GM23248 (cell line): Measurements from ENCODE around the gene TMEM178B. TPM values are rescaled to one million over a fixed set of nuclear protein-coding genes. Genes with fewer than 3 reads are reported as not detected.

ENCODE experiments used
- DNase-seq: peaks from one replicate; pipeline ENCODE4 v3.0.0-alpha.2; 2015
- H2AFZ ChIP-seq: fragments of 200-600 bp; sonication (generic); 2 replicates; pipeline ENCODE4 v1.6.1; 2016; ENCODE audit warnings: antibody characterized with exemption
- H3F3A ChIP-seq: fragments of 200-600 bp; sonication (generic); 2 replicates; pipeline ENCODE4 v1.6.1; 2016; ENCODE audit warnings: mild to moderate bottlenecking, antibody characterized with exemption, mixed run types; ENCODE audit not compliant: insufficient read depth
- H3K27ac ChIP-seq: fragments of 200-600 bp; sonication (generic); 2 replicates; pipeline ENCODE4 v1.5.1; 2016; ENCODE audit warnings: mild to moderate bottlenecking
- H3K27me3 ChIP-seq: fragments of 200-600 bp; sonication (generic); replicated peaks from 2 replicates; pipeline ENCODE4 v1.6.1; 2016; ENCODE audit warnings: mild to moderate bottlenecking; ENCODE audit not compliant: insufficient read depth
- H3K36me3 ChIP-seq: fragments of 200-600 bp; sonication (generic); 2 replicates; pipeline ENCODE4 v1.6.1; 2016; ENCODE audit warnings: low read depth, mild to moderate bottlenecking
- H3K4me1 ChIP-seq: fragments of 200-600 bp; sonication (generic); 2 replicates; pipeline ENCODE4 v1.6.1; 2016; ENCODE audit warnings: mild to moderate bottlenecking; ENCODE audit not compliant: insufficient read depth
- H3K4me2 ChIP-seq: fragments of 200-600 bp; sonication (generic); one replicate; pipeline ENCODE4 v1.6.1; 2016; ENCODE audit warnings: mild to moderate bottlenecking; ENCODE audit not compliant: unreplicated experiment
- H3K4me3 ChIP-seq: fragments of 200-600 bp; sonication (generic); 2 replicates; pipeline ENCODE4 v1.5.1; 2016; ENCODE audit warnings: mild to moderate bottlenecking
- H3K79me2 ChIP-seq: fragments of 200-600 bp; sonication (generic); 2 replicates; pipeline ENCODE4 v1.6.1; 2016; ENCODE audit warnings: mild to moderate bottlenecking; ENCODE audit not compliant: insufficient read depth
- H3K9ac ChIP-seq: fragments of 200-600 bp; sonication (generic); 2 replicates; pipeline ENCODE4 v1.6.1; 2016; ENCODE audit warnings: mild to moderate bottlenecking
- H3K9me2 ChIP-seq: fragments of 200-600 bp; sonication (generic); 2 replicates; pipeline ENCODE4 v1.6.1; 2016; ENCODE audit warnings: mixed run types, mild to moderate bottlenecking, moderate library complexity; ENCODE audit not compliant: insufficient read depth
- H3K9me3 ChIP-seq: fragments of 200-600 bp; sonication (generic); one replicate; pipeline ENCODE4 v1.6.1; 2017; ENCODE audit warnings: low read depth
- H4K20me1 ChIP-seq: fragments of 200-600 bp; sonication (generic); 2 replicates; pipeline ENCODE4 v1.6.0; 2016; ENCODE audit not compliant: insufficient read depth
- EZH2 ChIP-seq: fragments of 200-600 bp; sonication (generic); IDR thresholded peaks from 2 replicates; pipeline ENCODE4 v1.6.1; 2018; ENCODE audit warnings: antibody characterized with exemption, mild to moderate bottlenecking; ENCODE audit not compliant: insufficient read depth, poor library complexity, severe bottlenecking
- EZH2phosphoT487 ChIP-seq: fragments of 200-600 bp; sonication (generic); IDR thresholded peaks from 2 replicates; pipeline ENCODE4 v1.6.1; 2018; ENCODE audit warnings: antibody characterized with exemption, moderate library complexity, mild to moderate bottlenecking, low read depth; ENCODE audit not compliant: insufficient read depth
- WGBS, 2 experiments: methylation state at CpG; one replicate each; pipeline ENCODE4 v1.1.6; 2015 to 2017; ENCODE audit warnings: low lambda C conversion rate in 2 of 2, low coverage in 1 of 2; ENCODE audit errors: missing lambda C conversion rate in 2 of 2; 5-methylcytosine and 5-hydroxymethylcytosine counted together
- in situ Hi-C: fragments of 300-500 bp; cut with MboI; formaldehyde crosslinking; loops from 2 replicates; pipeline ENCODE4 v1.15.0; 2020
- polyA plus RNA-seq: library from polyadenylated mRNA; unstranded; fragments of >200 nt; fragmentation: Nextera tagmentation; extraction: Ambion mirVana; gene quantifications from 2 replicates; pipeline ENCODE4 v1.2.1, GENCODE V29; 2016
- total RNA-seq: library from RNA; depleted of rRNA; stranded (reverse); fragments of >200 nt; shearing (Covaris generic); gene quantifications from 2 replicates; pipeline ENCODE4 v1.2.3, GENCODE V29; 2014

TMEM178B gene
- total and polyA plus RNA-seq, 2 experiments from 2014 or later: 0.05 to 0.22 TPM

- Histone ChIP-seq H2AFZ (no peak overlapping the region), H3K27me3 (no peaks in the 10 kb centered on the region), H3F3A (no peaks in the 10 kb centered on the region), H3K9me2 (no peaks in the 10 kb centered on the region), H3K9ac (no peak overlapping the region), H4K20me1 (no peaks in the 10 kb centered on the region), H3K79me2 (no peaks in the 10 kb centered on the region), H3K4me3 (no peak overlapping the region), H3K9me3 (no peaks in the 10 kb centered on the region), H3K36me3 (no peaks in the 10 kb centered on the region), H3K4me2 (no peak overlapping the region), H3K4me1 (no peaks in the 10 kb centered on the region), H3K27ac (no peak overlapping the region)
- in situ Hi-C loops: no loop called here
- DNase-seq: no peak
- WGBS, 2 experiments: 11 to 13% methylated on average over 4 of the region's 4 CpGs
- TF ChIP-seq EZH2phosphoT487 (no peak), EZH2 (no peak)
These were observed 389.1 kb downstream of the TMEM178B start for GRCh38 chr7:141462958-141463357.

- Histone ChIP-seq H3K4me2 (no peak overlapping the region), H3K27ac (no peak overlapping the region), H3K9ac (no peak overlapping the region), H3K79me2 (no peaks in the 10 kb centered on the region), H2AFZ (no peak overlapping the region), H4K20me1 (no peaks in the 10 kb centered on the region), H3K9me3 (no peaks in the 10 kb centered on the region), H3K27me3 (no peaks in the 10 kb centered on the region), H3K4me1 (no peaks in the 10 kb centered on the region), H3K4me3 (no peak overlapping the region), H3K36me3 (no peaks in the 10 kb centered on the region), H3F3A (no peaks in the 10 kb centered on the region), H3K9me2 (no peaks in the 10 kb centered on the region)
- in situ Hi-C loops: no loop called here
- no peak for DNase-seq
- no peak for TF ChIP-seq EZH2
- WGBS, 2 experiments: 41 to 44% methylated on average over 8 of the region's 8 CpGs
These were observed 390.1 kb downstream of the TMEM178B start for GRCh38 chr7:141463986-141464385.

- no peak overlapping the region for H3K27ac ChIP-seq
- H3K9ac ChIP-seq: no peak overlapping the region
- no peak for DNase-seq
- in situ Hi-C loops: no loop called here
- no peaks in the 10 kb centered on the region for H4K20me1 ChIP-seq
- no peaks in the 10 kb centered on the region for H3F3A ChIP-seq
- no peaks in the 10 kb centered on the region for H3K27me3 ChIP-seq
- no peak overlapping the region for H3K4me2 ChIP-seq
- H3K9me2 ChIP-seq: no peaks in the 10 kb centered on the region
- no peaks in the 10 kb centered on the region for H3K36me3 ChIP-seq
- no peak overlapping the region for H2AFZ ChIP-seq
- no peak overlapping the region for H3K4me3 ChIP-seq
- 10 to 32% methylated on average over 2 of the region's 2 CpGs for WGBS, 2 experiments
- no peaks in the 10 kb centered on the region for H3K4me1 ChIP-seq
- TF ChIP-seq EZH2 (no peak), EZH2phosphoT487 (no peak)
- no peaks in the 10 kb centered on the region for H3K79me2 ChIP-seq
- no peaks in the 10 kb centered on the region for H3K9me3 ChIP-seq
These were observed 390.7 kb downstream of the TMEM178B start for GRCh38 chr7:141464551-141464950.

- no peak overlapping the region for H3K27ac ChIP-seq
- no peak for DNase-seq
- in situ Hi-C loops: no loop called here
These were observed 392.5 kb downstream of the TMEM178B start for GRCh38 chr7:141466151-141466904.

More at GRCh38 chr7:141466151-141466904, 392.5 kb downstream of the TMEM178B start:
- H3K4me1 ChIP-seq: no peaks in the 10 kb centered on the region
- no peak overlapping the region for H3K4me3 ChIP-seq
- WGBS, 2 experiments: 2 to 3% methylated on average over 4 of the region's 4 CpGs
- no peaks in the 10 kb centered on the region for H3K27me3 ChIP-seq
- no peak overlapping the region for H3K9ac ChIP-seq
- H3K9me3 ChIP-seq: no peaks in the 10 kb centered on the region
- H3K79me2 ChIP-seq: no peaks in the 10 kb centered on the region
- no peaks in the 10 kb centered on the region for H4K20me1 ChIP-seq
- no peak overlapping the region for H2AFZ ChIP-seq
- H3F3A ChIP-seq: no peaks in the 10 kb centered on the region
- no peak overlapping the region for H3K4me2 ChIP-seq
- no peaks in the 10 kb centered on the region for H3K9me2 ChIP-seq
- TF ChIP-seq EZH2 (no peak), EZH2phosphoT487 (no peak)
- H3K36me3 ChIP-seq: no peaks in the 10 kb centered on the region
